Neural crest cell (in vitro differentiated cells): ENCODE results near the gene KRTAP5-3. TPM values are rescaled to one million over a fixed set of nuclear protein-coding genes. Genes with fewer than 3 reads are reported as not detected.
"Not testable (repeated sequence)": the region's sequence is repeated elsewhere in the genome, so short reads cannot be mapped to it uniquely, and the experiment has no call there.

Experiments
- DNase-seq: peaks from one replicate; pipeline ENCODE4 v3.0.0; 2021; ENCODE audit warnings: low read depth, mixed read lengths, low spot score
- H3K27ac Mint-ChIP-seq: one replicate; pipeline ENCODE4 v1.8.0; 2021; ENCODE audit warnings: mild to moderate bottlenecking, mixed read lengths; ENCODE audit not compliant: unreplicated experiment
- H3K27me3 Mint-ChIP-seq: 2 replicates; pipeline ENCODE4 v1.8.0; 2021; ENCODE audit warnings: low read depth, mild to moderate bottlenecking, mixed read lengths
- H3K36me3 Mint-ChIP-seq: 2 replicates; pipeline ENCODE4 v1.8.0; 2021; ENCODE audit warnings: low read depth, mild to moderate bottlenecking, mixed read lengths
- H3K4me1 Mint-ChIP-seq: 2 replicates; pipeline ENCODE4 v1.8.0; 2021; ENCODE audit warnings: mixed read lengths
- H3K4me3 Mint-ChIP-seq: one replicate; pipeline ENCODE4 v1.8.0; 2021; ENCODE audit warnings: mild to moderate bottlenecking, mixed read lengths
- H3K9me3 Mint-ChIP-seq: 2 replicates; pipeline ENCODE4 v1.8.0; 2021; ENCODE audit warnings: mixed read lengths
- CTCF ChIP-seq: fragments of 200-600 bp; sonication (generic); conservative IDR thresholded peaks from 2 replicates; pipeline ENCODE4 v1.5.0; 2021; ENCODE audit warnings: antibody characterized with exemption, mild to moderate bottlenecking
- total RNA-seq: library from RNA; stranded (reverse); gene quantifications from 2 replicates; pipeline ENCODE4 v1.2.1, GENCODE V29; 2021

Gene KRTAP5-3
- total RNA-seq, 1 donor from 2014 or later: not detected

- Mint-ChIP-seq H3K4me1 (no peaks in the 10 kb centered on the region), H3K36me3 (no peaks in the 10 kb centered on the region), H3K9me3 (peaks cover 10% of the 10 kb centered on the region), H3K4me3 (no peak overlapping the region), H3K27me3 (peaks cover 28% of the 10 kb centered on the region), H3K27ac (no peak overlapping the region)
- TF ChIP-seq CTCF: no peak
- DNase-seq: no peak
These were observed 26.3 kb downstream of the KRTAP5-3 start for GRCh38 chr11:1581976-1582375.

GRCh38 chr11:1576825-1577224, 31.4 kb downstream of the KRTAP5-3 start:
- no peaks in the 10 kb centered on the region for H3K36me3 Mint-ChIP-seq
- H3K9me3 Mint-ChIP-seq: peaks cover 7% of the 10 kb centered on the region
- H3K4me1 Mint-ChIP-seq: no peaks in the 10 kb centered on the region
- peaks cover 48% of the 10 kb centered on the region for H3K27me3 Mint-ChIP-seq
- no peak overlapping the region for H3K27ac Mint-ChIP-seq
- no peak for TF ChIP-seq CTCF
- DNase-seq: no peak
- no peak overlapping the region for H3K4me3 Mint-ChIP-seq

- not testable (repeated sequence) for H3K27ac Mint-ChIP-seq, H3K36me3 Mint-ChIP-seq, H3K4me1 Mint-ChIP-seq, H3K9me3 Mint-ChIP-seq, DNase-seq
- Mint-ChIP-seq H3K4me3 (peak overlapping the region; percentile 65), H3K27me3 (peaks cover 50% of the 10 kb centered on the region)
These were observed 32.5 kb downstream of the KRTAP5-3 start for GRCh38 chr11:1575756-1576155.

- TF ChIP-seq CTCF: no peak
- Mint-ChIP-seq H3K27me3 (peaks cover 58% of the 10 kb centered on the region), H3K27ac (no peak overlapping the region), H3K4me1 (no peaks in the 10 kb centered on the region), H3K36me3 (no peaks in the 10 kb centered on the region), H3K4me3 (peak overlapping the region; percentile 65), H3K9me3 (peaks cover 3% of the 10 kb centered on the region)
- DNase-seq: no peak
These were observed 33.4 kb downstream of the KRTAP5-3 start for GRCh38 chr11:1574933-1575242.

GRCh38 chr11:1574238-1574932, 33.9 kb downstream of the KRTAP5-3 start:
- peak; percentile 86 for TF ChIP-seq CTCF
- Mint-ChIP-seq H3K9me3 (peaks cover 3% of the 10 kb centered on the region), H3K27me3 (peaks cover 62% of the 10 kb centered on the region), H3K4me3 (peak overlapping the region; percentile 79), H3K36me3 (no peaks in the 10 kb centered on the region), H3K27ac (no peak overlapping the region), H3K4me1 (no peaks in the 10 kb centered on the region)
- peak; percentile 57 for DNase-seq

GRCh38 chr11:1573903-1574237, 34.4 kb downstream of the KRTAP5-3 start:
- H3K4me1 Mint-ChIP-seq: no peaks in the 10 kb centered on the region
- peaks cover 3% of the 10 kb centered on the region for H3K9me3 Mint-ChIP-seq
- no peaks in the 10 kb centered on the region for H3K36me3 Mint-ChIP-seq
- peak overlapping the region; percentile 79 for H3K4me3 Mint-ChIP-seq
- H3K27ac Mint-ChIP-seq: no peak overlapping the region
- H3K27me3 Mint-ChIP-seq: peaks cover 63% of the 10 kb centered on the region
- DNase-seq: no peak
- no peak for TF ChIP-seq CTCF
